GM21723 (cell line): ENCODE data around the gene KBTBD13.
A peak's percentile ranks its signal among the peaks of the same experiment; 100 is the strongest.

Source experiments
- ATAC-seq: cut with Tn5 transposase; IDR thresholded peaks from one replicate; pipeline ENCODE4 v1.9.1; 2021; ENCODE audit warnings: mild to moderate bottlenecking, moderate library complexity; ENCODE audit not compliant: unreplicated experiment

Gene KBTBD13

DNA sequence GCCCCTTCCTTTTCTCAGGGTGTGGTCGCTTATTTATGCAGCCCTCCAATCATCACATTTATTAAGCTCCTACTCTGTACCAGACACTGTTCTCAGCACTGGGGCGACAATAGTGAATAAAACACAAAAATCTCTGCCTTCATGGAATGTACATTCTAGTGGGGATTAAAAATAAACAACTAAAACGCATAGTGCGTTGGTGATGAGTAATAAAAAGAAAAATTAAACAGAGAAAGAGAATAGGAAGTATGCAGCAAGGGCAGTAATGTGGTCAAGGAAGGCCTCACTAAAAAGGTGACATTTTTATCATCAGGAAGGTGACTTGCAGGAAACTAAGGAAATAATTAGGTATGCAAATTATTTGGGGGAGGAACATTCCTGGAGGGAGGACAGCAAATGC lies 26.3 kb upstream of the KBTBD13 start:
- ATAC-seq = no peak

DNA sequence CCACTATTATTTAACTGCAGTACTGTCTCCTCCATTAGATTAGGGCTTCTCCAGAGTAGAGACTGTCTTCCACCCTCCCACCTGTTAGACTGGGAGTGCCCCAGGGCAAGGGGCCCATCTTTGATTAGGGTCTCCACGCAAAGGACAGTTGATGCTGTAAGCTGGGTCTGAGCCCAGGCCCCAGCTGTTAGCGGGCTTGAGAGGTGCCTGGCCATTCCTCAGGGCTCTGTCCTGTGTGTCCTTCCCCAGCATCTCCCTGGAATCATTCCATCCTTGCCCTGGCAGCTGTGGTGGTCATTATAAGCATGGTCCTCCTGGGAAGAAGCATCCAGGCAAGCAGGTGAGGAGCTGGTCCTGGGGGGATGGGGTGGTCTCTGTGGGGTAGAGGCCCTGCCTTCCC lies 25.3 kb upstream of the KBTBD13 start:
- ATAC-seq = no peak

- no peak for ATAC-seq
Observed at GRCh38 chr15:65052956-65053355, 23.6 kb upstream of the KBTBD13 start.

DNA sequence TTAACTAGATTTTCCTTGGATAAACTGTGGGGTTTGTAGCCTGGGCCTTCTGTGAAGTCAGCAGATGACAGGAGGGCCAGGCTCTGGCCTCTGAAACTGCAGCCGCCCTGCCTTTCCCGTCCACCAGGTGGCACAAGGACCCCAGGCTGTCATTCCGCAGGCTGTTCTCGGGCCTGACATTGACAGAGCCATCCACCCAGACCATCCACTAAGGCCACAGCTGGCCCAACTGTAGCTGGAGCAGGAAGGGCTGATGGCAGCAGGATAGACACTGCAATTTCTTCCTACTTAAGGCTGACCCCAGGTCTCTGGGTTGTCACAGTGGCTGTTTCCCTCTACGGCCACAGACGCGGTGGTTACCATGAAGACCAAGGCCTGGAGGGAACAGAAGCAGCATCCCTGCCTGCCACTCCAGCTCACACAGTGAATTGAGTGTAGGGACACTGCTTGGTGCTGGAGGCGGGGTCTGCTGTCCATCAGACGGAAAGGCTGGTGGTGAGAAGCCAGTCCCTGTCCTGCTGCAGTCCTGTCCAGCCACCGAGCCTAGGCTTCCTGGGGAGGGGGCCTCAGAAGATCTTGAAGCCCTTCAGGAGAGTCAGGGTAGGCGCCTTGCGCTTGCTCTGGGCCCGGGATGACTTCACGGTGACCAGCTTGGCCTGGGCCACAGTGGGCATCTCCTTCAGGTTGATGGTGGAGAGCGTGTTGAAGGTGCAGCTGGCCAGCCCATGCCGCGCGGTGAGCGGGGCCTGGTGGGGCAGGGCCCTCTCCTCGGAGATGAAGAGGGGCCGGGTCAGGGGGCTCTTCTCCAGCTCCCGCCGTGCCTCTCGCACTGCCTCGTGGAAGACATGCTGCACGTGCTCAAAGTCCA lies 22.0 kb upstream of the KBTBD13 start:
- peak; percentile 54 for ATAC-seq

DNA sequence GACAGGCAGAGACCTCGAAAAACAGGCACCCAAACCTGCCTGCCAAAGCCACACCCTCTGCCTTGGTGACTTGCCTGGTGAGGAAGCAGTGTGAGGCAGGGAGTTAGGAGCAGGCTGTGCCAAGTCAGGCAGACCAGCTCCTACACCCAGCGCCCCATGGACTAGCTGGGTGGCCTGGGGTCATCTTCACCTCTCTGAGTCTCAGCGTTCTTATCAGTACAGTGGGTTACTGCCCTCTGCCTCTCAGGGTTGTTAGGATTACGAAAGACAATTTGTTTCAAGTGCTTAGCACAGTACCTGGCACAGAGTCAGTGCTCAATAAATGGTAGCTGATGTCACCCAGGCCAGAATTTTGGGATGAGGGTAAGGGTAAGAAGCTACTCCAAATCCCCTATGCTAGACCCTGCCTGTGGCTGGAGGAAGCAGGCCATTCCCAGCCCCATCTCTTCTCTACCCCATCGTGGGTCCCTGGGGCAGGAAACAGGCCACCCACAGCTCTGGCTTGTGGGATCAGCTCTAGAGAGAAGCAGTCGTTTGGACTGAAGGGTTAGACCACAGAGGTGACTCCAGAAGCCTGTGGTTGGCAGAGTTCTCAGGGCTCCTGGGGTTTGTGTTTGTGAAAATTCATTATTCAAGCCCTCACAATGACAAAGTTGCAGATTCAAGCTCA lies 21.2 kb upstream of the KBTBD13 start:
- ATAC-seq = no peak

DNA sequence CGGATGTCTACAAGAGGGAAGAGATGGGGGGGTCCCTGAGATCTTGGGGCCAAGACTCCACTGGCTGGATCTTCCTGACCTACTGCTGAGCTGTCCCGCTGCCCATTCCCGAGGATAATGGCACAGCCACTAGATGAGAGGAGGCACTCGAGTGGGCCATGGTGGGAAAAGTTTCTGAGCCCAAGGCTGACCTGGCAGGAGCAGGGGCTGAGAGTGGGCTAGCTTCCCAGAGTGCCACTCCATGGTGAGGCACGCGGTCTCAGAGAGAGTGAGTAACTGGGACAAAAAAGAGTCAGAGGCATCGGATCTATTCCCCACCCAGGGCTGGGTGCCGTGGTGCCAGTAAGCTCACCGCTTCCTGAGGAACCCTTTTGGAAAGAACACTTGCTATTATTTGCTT lies 20.4 kb upstream of the KBTBD13 start:
- no peak for ATAC-seq

GRCh38 chr15:65056868-65057548 lies 19.5 kb upstream of the KBTBD13 start:
- no peak for ATAC-seq

GRCh38 chr15:65057549-65057940 lies 19.0 kb upstream of the KBTBD13 start:
- ATAC-seq = no peak

DNA sequence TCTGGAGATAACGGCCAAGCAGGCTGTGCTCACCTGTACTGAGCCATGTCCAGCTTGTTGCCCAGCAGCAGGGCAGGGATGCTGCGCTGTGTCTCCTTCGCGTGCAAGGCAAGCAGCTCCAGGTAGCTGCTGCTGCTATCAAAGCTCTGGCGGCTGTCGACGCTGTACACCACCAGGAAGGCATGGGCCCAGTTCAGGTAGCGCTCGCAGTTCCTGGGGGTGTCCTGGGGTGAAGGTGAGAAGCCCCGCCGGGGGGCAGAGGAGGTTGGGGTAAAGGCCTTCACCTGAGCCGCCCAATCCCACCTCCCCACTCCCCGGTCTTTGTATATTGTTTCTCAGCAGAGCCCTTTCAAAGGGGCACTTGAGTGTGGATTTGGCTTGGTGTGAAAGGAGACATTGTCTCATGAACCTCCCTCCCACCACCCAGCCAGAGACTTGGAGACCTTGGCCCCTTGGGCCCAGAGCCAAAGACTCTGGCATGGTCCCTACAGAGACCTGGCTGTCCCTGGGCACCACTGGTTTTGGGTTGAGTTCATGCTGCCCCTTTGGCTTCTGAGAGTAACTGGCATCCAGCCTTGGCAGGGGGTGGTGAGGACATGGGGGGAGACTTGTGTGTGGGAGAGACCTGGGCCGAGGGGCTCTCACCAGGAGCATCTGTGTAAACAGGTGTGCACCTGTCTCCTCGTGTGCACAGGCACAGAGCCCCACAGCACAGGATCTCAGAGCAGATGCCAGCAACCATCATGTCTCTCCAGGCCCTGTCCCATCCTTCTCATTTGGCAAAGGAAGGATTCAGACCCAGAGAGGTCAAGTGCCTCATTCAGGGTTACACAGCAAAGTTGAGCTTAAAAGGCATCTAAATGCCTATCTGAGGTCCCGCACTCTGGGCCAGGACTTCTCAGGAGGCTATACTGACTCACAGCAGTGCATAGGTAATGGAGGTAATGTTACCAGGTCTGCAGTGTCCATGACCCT lies 17.9 kb upstream of the KBTBD13 start:
- ATAC-seq = no peak

- ATAC-seq = no peak
Observed at GRCh38 chr15:65059369-65059750, 17.2 kb upstream of the KBTBD13 start.

DNA sequence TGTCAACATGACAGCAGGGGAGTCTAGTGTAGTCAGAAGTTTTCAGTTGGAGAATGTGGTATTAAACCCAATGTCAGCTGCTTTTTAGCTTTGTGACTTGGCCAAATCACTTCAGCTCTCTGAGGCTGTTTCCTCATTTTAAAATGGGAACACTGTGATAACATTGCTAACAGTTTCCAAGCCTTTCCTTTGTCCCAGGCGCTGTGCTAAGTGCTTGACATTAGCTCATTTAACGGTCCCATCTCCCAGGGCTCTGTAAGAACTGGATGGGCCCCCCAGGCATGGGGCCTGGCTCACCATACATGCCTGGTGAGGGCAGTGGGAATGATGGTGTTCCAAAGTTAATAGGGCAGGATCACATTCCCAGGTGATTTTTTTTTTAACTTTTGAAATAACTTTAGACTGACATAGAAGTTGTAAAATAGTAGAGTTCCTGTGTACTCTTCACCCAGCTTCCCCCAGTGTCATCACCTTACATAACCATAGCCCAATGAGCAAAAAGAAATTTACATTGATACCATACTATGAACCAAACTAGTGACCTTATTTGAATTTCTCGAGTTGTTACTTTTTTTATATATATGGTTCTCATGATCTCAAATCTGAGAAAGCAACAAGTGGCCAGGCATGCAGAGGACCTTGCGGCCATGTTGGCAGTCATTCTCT lies 16.5 kb upstream of the KBTBD13 start:
- no peak for ATAC-seq

GRCh38 chr15:65060641-65061397 lies 15.7 kb upstream of the KBTBD13 start:
- no peak for ATAC-seq

GRCh38 chr15:65062061-65062460 lies 14.5 kb upstream of the KBTBD13 start:
- ATAC-seq = no peak

DNA sequence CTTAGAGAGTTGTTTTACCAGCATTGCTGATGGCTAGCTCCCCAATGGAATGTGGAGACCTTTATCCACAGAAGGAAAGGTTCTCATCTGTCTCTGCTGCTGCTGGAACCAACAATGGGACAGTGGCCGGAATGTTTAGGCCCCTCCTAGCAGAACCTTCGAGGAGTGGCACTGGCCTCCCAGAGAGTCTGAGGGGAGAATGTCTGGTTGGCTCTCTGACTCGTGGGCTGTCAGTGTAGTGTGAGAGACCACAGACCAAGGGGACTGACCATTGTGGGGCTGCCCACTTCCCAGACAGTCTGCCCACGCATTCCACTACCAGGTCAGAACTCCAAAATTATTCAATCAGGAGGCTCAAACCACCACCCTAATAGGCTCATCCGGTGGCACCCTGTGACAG lies 13.8 kb upstream of the KBTBD13 start:
- ATAC-seq = no peak

DNA sequence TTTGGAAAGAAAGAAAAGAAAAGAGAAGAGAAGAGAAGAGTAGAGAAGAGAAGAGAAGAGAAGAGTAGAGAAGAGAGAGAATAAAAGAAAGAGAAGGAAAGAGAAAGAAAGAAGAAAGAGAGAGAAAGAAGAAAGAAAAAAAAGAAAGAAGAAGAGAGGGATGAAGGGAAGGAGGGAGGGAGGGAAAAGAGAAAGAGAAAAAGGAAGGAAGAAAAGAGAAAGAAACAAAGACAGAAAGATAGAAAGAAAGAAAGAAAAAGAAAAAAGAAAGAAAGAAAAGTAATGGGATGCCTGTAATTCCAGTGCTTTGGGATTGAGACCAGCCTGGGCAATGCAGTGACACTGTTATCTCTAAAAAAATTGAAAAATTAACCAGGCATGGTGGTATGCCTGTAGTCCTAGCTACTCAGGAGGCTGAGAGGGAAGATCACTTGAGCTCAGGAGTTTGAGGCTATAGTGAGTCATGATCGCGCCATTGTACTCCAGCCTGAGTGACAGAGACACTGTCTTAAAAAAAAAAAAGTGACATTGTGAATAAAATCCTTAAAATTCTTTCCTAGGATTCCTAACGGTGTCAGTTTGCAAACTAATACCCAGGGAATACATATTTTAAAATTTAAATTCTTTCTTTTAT lies 10.4 kb upstream of the KBTBD13 start:
- ATAC-seq = no peak

DNA sequence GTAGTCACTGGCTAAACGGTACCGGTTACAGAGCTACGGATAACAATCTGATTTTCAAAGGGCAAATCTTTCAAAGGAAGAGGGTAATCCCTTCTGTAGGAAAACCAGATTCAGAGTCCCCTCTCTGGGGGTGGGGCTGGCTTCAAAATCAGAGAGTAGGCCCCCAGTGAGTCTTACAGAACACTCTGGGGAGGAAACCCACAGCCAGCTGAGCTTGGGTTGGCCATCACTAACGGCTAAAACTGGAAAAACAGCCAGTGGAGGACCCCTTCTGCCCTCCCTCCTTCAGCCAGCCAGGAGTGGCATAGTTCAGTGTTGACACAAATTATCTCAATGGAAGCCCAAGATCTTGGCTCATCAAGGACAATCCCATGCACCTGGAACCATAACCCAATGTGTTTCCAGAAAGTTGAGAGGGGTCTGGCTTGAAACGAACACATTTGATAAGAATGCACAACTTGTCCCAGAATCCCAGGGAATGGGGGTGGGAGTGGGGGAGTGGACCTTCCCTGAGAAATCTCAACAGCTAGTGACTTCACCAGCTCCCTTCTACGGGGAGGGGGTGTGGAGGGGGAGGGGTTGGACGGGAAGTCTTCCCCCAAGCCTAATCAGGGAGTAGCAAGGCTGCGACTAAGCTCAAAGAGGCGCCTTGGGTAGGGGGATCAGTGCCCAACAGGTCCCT lies 9.8 kb upstream of the KBTBD13 start:
- ATAC-seq = no peak

DNA sequence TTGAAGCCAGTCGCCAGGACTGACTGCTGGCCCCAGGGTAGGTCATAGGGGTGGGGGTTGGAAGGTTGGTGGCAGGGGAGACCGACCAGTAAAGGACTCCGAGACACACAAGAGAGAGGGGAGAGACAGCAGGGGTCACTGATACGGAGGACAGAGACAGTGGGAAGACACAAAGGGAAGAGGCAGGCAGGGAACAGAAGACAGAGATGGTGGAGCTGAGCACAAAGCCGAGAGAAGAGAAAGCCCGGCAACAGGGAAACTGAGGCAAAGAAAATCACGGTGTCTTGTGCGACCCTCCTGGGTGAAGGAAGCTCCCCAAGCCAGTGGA lies 9.3 kb upstream of the KBTBD13 start:
- ATAC-seq = no peak

GRCh38 chr15:65067645-65068402 lies 8.7 kb upstream of the KBTBD13 start, which contains the start of gene RASL12:
Gene RASL12 (minus strand): TSS chr15:65067991. CDS start chr15:65067835, 156 bp downstream.
- no peak for ATAC-seq
